Spinal cord (tissue), 10 donors: ENCODE data around the gene VRK1. TPM values are rescaled to one million over a fixed set of nuclear protein-coding genes. Genes with fewer than 3 reads are reported as not detected.

Experiments
- DNase-seq, 6 donors: peaks; one replicate each; pipeline versions ENCODE4 v3.0.0 to v3.0.0-alpha.2; 2013 to 2015; ENCODE audit warnings: low spot score in 6 of 6, low read depth in 4 of 6
- H3K27ac ChIP-seq: one replicate; pipeline ENCODE4 v1.5.1; 2013; ENCODE audit warnings: low read depth, low read length, control low read depth
- H3K27me3 ChIP-seq: one replicate; pipeline ENCODE4 v1.6.1; 2013; ENCODE audit warnings: low read length; ENCODE audit not compliant: control insufficient read depth, insufficient read depth
- H3K36me3 ChIP-seq: one replicate; pipeline ENCODE4 v1.6.1; 2013; ENCODE audit warnings: low read length; ENCODE audit not compliant: control insufficient read depth, insufficient read depth
- H3K4me1 ChIP-seq: one replicate; pipeline ENCODE4 v1.6.1; 2013; ENCODE audit warnings: low read length; ENCODE audit not compliant: control insufficient read depth, insufficient read depth
- H3K4me3 ChIP-seq: one replicate; pipeline ENCODE4 v1.5.1; 2013; ENCODE audit warnings: low read depth, low read length, control low read depth
- H3K9me3 ChIP-seq: one replicate; pipeline ENCODE4 v1.6.1; 2013; ENCODE audit warnings: low read length; ENCODE audit not compliant: control insufficient read depth, insufficient read depth
- WGBS: methylation state at CpG from one replicate; pipeline ENCODE4 v1.1.5; 2013; ENCODE audit warnings: missing lambda C conversion rate; ENCODE audit not compliant: insufficient coverage; 5-methylcytosine and 5-hydroxymethylcytosine counted together
- polyA plus RNA-seq, 2 donors: library from polyadenylated mRNA; unstranded; fragments of 120-200 nt; gene quantifications; one replicate each; pipeline ENCODE4 v1.2.1, GENCODE V29; 2013; ENCODE audit not compliant: insufficient read length in 2 of 2
- total RNA-seq, 2 donors: library from RNA; depleted of rRNA in 1 of 2; stranded (reverse); fragments of 120-200 nt in 1 of 2; fragments of >200 nt in 1 of 2; gene quantifications; one replicate each; pipeline versions ENCODE4 v1.2.3 to v1.2.4, GENCODE V29; 2013 to 2014
- donor health status: healthy.

VRK1 gene
- total and polyA plus RNA-seq, 4 donors = 14.5 to 41.0 (median 18.3) TPM

GRCh38 chr14:96888593-96888992 lies 91.4 kb downstream of the VRK1 start:
- Histone ChIP-seq H3K27ac (no peak overlapping the region), H3K36me3 (no peaks in the 10 kb centered on the region), H3K9me3 (no peaks in the 10 kb centered on the region), H3K27me3 (no peaks in the 10 kb centered on the region), H3K4me3 (no peak overlapping the region), H3K4me1 (no peaks in the 10 kb centered on the region)
- peak in 4 of 6 donors; percentile 4 to 87 (median 22) for DNase-seq
- WGBS = 11% methylated on average over 1 of the region's 3 CpGs

- no peak overlapping the region for H3K27ac ChIP-seq
- 43% methylated on average over 5 of the region's 5 CpGs for WGBS
- H3K9me3 ChIP-seq = no peaks in the 10 kb centered on the region
- peak in 1 of 6 donors; percentile 80 for DNase-seq
- H3K4me3 ChIP-seq = no peak overlapping the region
- H3K36me3 ChIP-seq = no peaks in the 10 kb centered on the region
- H3K4me1 ChIP-seq = no peaks in the 10 kb centered on the region
- H3K27me3 ChIP-seq = no peaks in the 10 kb centered on the region
These were observed 91.9 kb downstream of the VRK1 start for GRCh38 chr14:96889091-96889490.

GRCh38 chr14:96893966-96894622 lies 96.9 kb downstream of the VRK1 start:
- no peaks in the 10 kb centered on the region for H3K27me3 ChIP-seq
- no peak overlapping the region for H3K4me3 ChIP-seq
- H3K9me3 ChIP-seq = no peaks in the 10 kb centered on the region
- DNase-seq = no peak
- H3K27ac ChIP-seq = no peak overlapping the region
- H3K4me1 ChIP-seq = no peaks in the 10 kb centered on the region
- H3K36me3 ChIP-seq = no peaks in the 10 kb centered on the region
- WGBS = 84% methylated on average over 11 of the region's 12 CpGs

- no peak for DNase-seq
- no peaks in the 10 kb centered on the region for H3K9me3 ChIP-seq
- 92% methylated on average over 4 of the region's 8 CpGs for WGBS
These were observed 97.8 kb downstream of the VRK1 start for GRCh38 chr14:96894966-96895365.

GRCh38 chr14:96895658-96896271 lies 98.6 kb downstream of the VRK1 start:
- WGBS = 83% methylated on average over 1 of the region's 5 CpGs
- H3K4me3 ChIP-seq = no peak overlapping the region
- H3K27me3 ChIP-seq = no peaks in the 10 kb centered on the region
- DNase-seq = no peak
- H3K27ac ChIP-seq = no peak overlapping the region
- H3K9me3 ChIP-seq = no peaks in the 10 kb centered on the region
- no peaks in the 10 kb centered on the region for H3K36me3 ChIP-seq
- no peaks in the 10 kb centered on the region for H3K4me1 ChIP-seq

More at GRCh38 chr14:96894966-96895365, 97.8 kb downstream of the VRK1 start:
- H3K4me3 ChIP-seq = no peak overlapping the region
- no peaks in the 10 kb centered on the region for H3K4me1 ChIP-seq
- H3K27me3 ChIP-seq = no peaks in the 10 kb centered on the region
- no peaks in the 10 kb centered on the region for H3K36me3 ChIP-seq
- H3K27ac ChIP-seq = no peak overlapping the region

- no peak for DNase-seq
- no peaks in the 10 kb centered on the region for H3K27me3 ChIP-seq
- 90% methylated on average over 2 of the region's 5 CpGs for WGBS
- H3K27ac ChIP-seq = no peak overlapping the region
- no peak overlapping the region for H3K4me3 ChIP-seq
- H3K36me3 ChIP-seq = no peaks in the 10 kb centered on the region
- no peaks in the 10 kb centered on the region for H3K9me3 ChIP-seq
- H3K4me1 ChIP-seq = no peaks in the 10 kb centered on the region
These were observed 100.0 kb downstream of the VRK1 start for GRCh38 chr14:96897184-96897583.

GRCh38 chr14:96901227-96901626 lies 104.0 kb downstream of the VRK1 start:
- no CpG with 5 or more reads among the region's 3 CpGs for WGBS
- H3K27me3 ChIP-seq = no peaks in the 10 kb centered on the region
- no peak overlapping the region for H3K27ac ChIP-seq
- no peak overlapping the region for H3K4me3 ChIP-seq
- no peaks in the 10 kb centered on the region for H3K36me3 ChIP-seq
- H3K9me3 ChIP-seq = no peaks in the 10 kb centered on the region
- no peak for DNase-seq
- H3K4me1 ChIP-seq = no peaks in the 10 kb centered on the region

GRCh38 chr14:96902004-96902403 lies 104.8 kb downstream of the VRK1 start:
- Histone ChIP-seq H3K9me3 (no peaks in the 10 kb centered on the region), H3K4me3 (no peak overlapping the region), H3K27me3 (no peaks in the 10 kb centered on the region), H3K36me3 (no peaks in the 10 kb centered on the region), H3K27ac (no peak overlapping the region), H3K4me1 (no peaks in the 10 kb centered on the region)
- DNase-seq = no peak
- WGBS = 55% methylated on average over 2 of the region's 3 CpGs

- peak in 1 of 6 donors; percentile 18 for DNase-seq
- no peaks in the 10 kb centered on the region for H3K27me3 ChIP-seq
- no peaks in the 10 kb centered on the region for H3K4me1 ChIP-seq
- H3K27ac ChIP-seq = no peak overlapping the region
- 97% methylated on average over 3 of the region's 8 CpGs for WGBS
- no peaks in the 10 kb centered on the region for H3K36me3 ChIP-seq
- H3K4me3 ChIP-seq = no peak overlapping the region
- H3K9me3 ChIP-seq = no peaks in the 10 kb centered on the region
These were observed 106.4 kb downstream of the VRK1 start for GRCh38 chr14:96903444-96904023.

GRCh38 chr14:96904201-96904600 lies 107.0 kb downstream of the VRK1 start:
- no peak overlapping the region for H3K4me3 ChIP-seq
- H3K36me3 ChIP-seq = no peaks in the 10 kb centered on the region
- no peak for DNase-seq
- H3K27ac ChIP-seq = no peak overlapping the region
- no peaks in the 10 kb centered on the region for H3K4me1 ChIP-seq
- H3K27me3 ChIP-seq = no peaks in the 10 kb centered on the region
- no CpG with 5 or more reads among the region's 3 CpGs for WGBS
- no peaks in the 10 kb centered on the region for H3K9me3 ChIP-seq
